NCI-H226 (cell line): ENCODE data around the gene RBM26.
A peak's percentile ranks its signal among the peaks of the same experiment; 100 is the strongest.
"Not testable (repeated sequence)": the region's sequence is repeated elsewhere in the genome, so short reads cannot be mapped to it uniquely, and the experiment has no call there.

Source experiments
- DNase-seq: peaks from one replicate; pipeline ENCODE4 v3.0.0-alpha.2; 2015

Gene RBM26

GRCh38 chr13:79328510-79328909 lies 77.5 kb downstream of the RBM26 start:
- no peak for DNase-seq

GRCh38 chr13:79320433-79320832 lies 85.6 kb downstream of the RBM26 start:
- DNase-seq, result no peak

- DNase-seq, result no peak
Observed at GRCh38 chr13:79318664-79319063, 87.4 kb downstream of the RBM26 start.

- no peak for DNase-seq
Observed at GRCh38 chr13:79317856-79318255, 88.2 kb downstream of the RBM26 start.

GRCh38 chr13:79314652-79315051 lies 91.4 kb downstream of the RBM26 start:
- DNase-seq, result no peak

- no peak for DNase-seq
Observed at GRCh38 chr13:79312340-79312855, 93.7 kb downstream of the RBM26 start.

- peak; percentile 51 for DNase-seq
Observed at GRCh38 chr13:79311386-79311785, 94.7 kb downstream of the RBM26 start.

- no peak for DNase-seq
Observed at GRCh38 chr13:79309690-79310089, 96.4 kb downstream of the RBM26 start.

- peak; percentile 8 for DNase-seq
Observed at GRCh38 chr13:79307866-79308298, 98.2 kb downstream of the RBM26 start.

- DNase-seq, result no peak
Observed at GRCh38 chr13:79307433-79307861, 98.6 kb downstream of the RBM26 start.

- DNase-seq, result no peak
Observed at GRCh38 chr13:79306650-79307049, 99.4 kb downstream of the RBM26 start.

GRCh38 chr13:79297128-79297527 lies 108.9 kb downstream of the RBM26 start:
- DNase-seq, result no peak

- no peak for DNase-seq
Observed at GRCh38 chr13:79295906-79296706, 109.9 kb downstream of the RBM26 start.

GRCh38 chr13:79290595-79291244 lies 115.3 kb downstream of the RBM26 start:
- no peak for DNase-seq

GRCh38 chr13:79289571-79289970 lies 116.5 kb downstream of the RBM26 start:
- no peak for DNase-seq

GRCh38 chr13:79287939-79288795 lies 117.9 kb downstream of the RBM26 start:
- DNase-seq, result no peak

GRCh38 chr13:79285159-79285558 lies 120.9 kb downstream of the RBM26 start:
- no peak for DNase-seq

GRCh38 chr13:79283742-79284141 lies 122.3 kb downstream of the RBM26 start:
- no peak for DNase-seq

- no peak for DNase-seq
Observed at GRCh38 chr13:79282976-79283375, 123.1 kb downstream of the RBM26 start.

GRCh38 chr13:79282508-79282907 lies 123.5 kb downstream of the RBM26 start:
- DNase-seq, result no peak

- DNase-seq, result no peak
Observed at GRCh38 chr13:79281339-79281747, 124.7 kb downstream of the RBM26 start.

- not testable (repeated sequence) for DNase-seq
Observed at GRCh38 chr13:79279735-79280134, 126.3 kb downstream of the RBM26 start.

GRCh38 chr13:79273045-79273444 lies 133.0 kb downstream of the RBM26 start:
- DNase-seq, result no peak
